ENCODE data around the gene LIFR.

GRCh38 chr5:38443390-38443789 lies 113.1 kb downstream of the LIFR start:
- TF ChIP-seq EZH2 (IDR thresholded peaks at IDR 0.05; ENCODE audit: borderline replicate concordance, insufficient read depth, low read length, poor library complexity, severe bottlenecking) (no peak), RAD21 (conservative IDR thresholded peaks at IDR 0.05) (no peak), CTCF (IDR thresholded peaks at IDR 0.05; ENCODE audit: poor library complexity, severe bottlenecking) (no peak)

Measured in neural cell (in vitro differentiated cells).